Activated T-helper 2 cell treated with anti-CD3 and anti-CD28 coated beads, Interferon-gamma antibody, Interleukin-2, Interleukin-4, amounts not matched to agents 10 μg/mL and 5 μg/mL and 100 μg/mL, durations not matched to agents 14 hours and 24 hours and 36 hours (primary cell): Measurements from ENCODE around the gene MCHR2. TPM values are rescaled to one million over a fixed set of nuclear protein-coding genes. Genes with fewer than 3 reads are reported as not detected.

Source experiments
- DNase-seq: peaks from one replicate; pipeline ENCODE4 v3.0.0; 2021; ENCODE audit warnings: low spot score
- H3K27ac Mint-ChIP-seq: one replicate; pipeline ENCODE4 v1.8.0; 2021; ENCODE audit warnings: mixed read lengths
- H3K27me3 Mint-ChIP-seq: one replicate; pipeline ENCODE4 v1.8.0; 2021; ENCODE audit warnings: low read depth, mixed read lengths
- H3K36me3 Mint-ChIP-seq: one replicate; pipeline ENCODE4 v1.8.0; 2021; ENCODE audit warnings: low read depth, mixed read lengths
- H3K4me1 Mint-ChIP-seq: one replicate; pipeline ENCODE4 v1.8.0; 2021; ENCODE audit warnings: low read depth, mixed read lengths
- H3K4me3 Mint-ChIP-seq: one replicate; pipeline ENCODE4 v1.8.0; 2021; ENCODE audit warnings: low read depth, mild to moderate bottlenecking, moderate library complexity, mixed read lengths
- H3K9me3 Mint-ChIP-seq: one replicate; pipeline ENCODE4 v1.8.0; 2021; ENCODE audit warnings: mixed read lengths
- intact Hi-C: fragments of 100-400 bp; cut with micrococcal nuclease; formaldehyde crosslinking; loops from one replicate; pipeline ENCODE4 v1.15.1; 2023
- total RNA-seq: library from RNA; stranded (reverse); gene quantifications from 2 replicates; pipeline ENCODE4 v1.2.3, GENCODE V29; 2022

Gene MCHR2
- total RNA-seq, 1 donor from 2014 or later: not detected

GRCh38 chr6:99979953-99980352 is 14.1 kb downstream of the MCHR2 start:
- Mint-ChIP-seq H3K27me3 (no peaks in the 10 kb centered on the region), H3K9me3 (no peaks in the 10 kb centered on the region), H3K36me3 (no peaks in the 10 kb centered on the region), H3K4me3 (no peak overlapping the region), H3K27ac (no peak overlapping the region), H3K4me1 (no peaks in the 10 kb centered on the region)
- no peak for DNase-seq
- intact Hi-C loops: no loop called here

- Mint-ChIP-seq H3K27me3 (no peaks in the 10 kb centered on the region), H3K36me3 (no peaks in the 10 kb centered on the region), H3K4me3 (no peak overlapping the region), H3K4me1 (no peaks in the 10 kb centered on the region), H3K27ac (no peak overlapping the region), H3K9me3 (no peaks in the 10 kb centered on the region)
- intact Hi-C loops: no loop called here
- DNase-seq: no peak
Observed at GRCh38 chr6:99967052-99967451, 27.0 kb downstream of the MCHR2 start.

- Mint-ChIP-seq H3K27me3 (no peaks in the 10 kb centered on the region), H3K4me1 (no peaks in the 10 kb centered on the region), H3K36me3 (no peaks in the 10 kb centered on the region), H3K27ac (no peak overlapping the region), H3K4me3 (no peak overlapping the region), H3K9me3 (peaks cover 19% of the 10 kb centered on the region)
- intact Hi-C loops: no loop called here
- no peak for DNase-seq
Observed at GRCh38 chr6:99960027-99960426, 34.0 kb downstream of the MCHR2 start.

DNA sequence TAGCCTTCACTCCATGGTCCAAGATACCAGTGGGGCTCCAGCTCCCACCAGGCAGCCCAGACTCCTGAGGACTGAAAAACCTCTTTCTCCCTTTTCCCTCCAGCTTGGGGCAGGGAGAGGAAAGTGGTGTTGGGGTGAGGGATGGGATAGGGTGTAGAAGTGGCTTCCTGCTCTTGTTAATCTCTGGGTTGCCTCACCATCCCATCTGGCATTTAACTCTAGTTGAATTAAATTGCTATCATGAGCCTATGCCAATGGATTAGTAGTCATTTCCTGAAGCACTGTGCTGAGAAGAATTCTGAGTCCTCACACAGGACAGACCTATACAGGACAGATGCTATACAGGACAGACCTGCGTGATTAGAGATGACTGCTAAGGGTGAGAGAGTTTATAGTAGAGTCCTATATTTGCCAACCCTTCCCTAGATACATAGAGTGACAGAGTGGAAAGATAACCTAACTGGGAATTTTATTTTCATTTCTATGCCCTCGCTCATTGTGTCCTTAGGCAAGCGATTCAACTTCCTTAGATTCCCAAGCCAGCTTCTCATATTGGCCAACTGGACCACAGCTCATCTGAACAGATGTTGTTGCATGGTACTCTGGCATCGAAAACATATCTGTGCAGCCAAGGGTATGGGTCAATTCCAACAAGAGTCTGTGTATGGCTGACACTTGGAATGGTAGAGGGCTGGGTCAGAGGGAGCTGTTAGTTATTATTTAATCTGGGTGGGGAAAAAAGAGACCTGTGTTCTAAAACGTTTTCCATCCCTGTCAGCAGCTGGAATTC is 42.8 kb downstream of the MCHR2 start:
- no peaks in the 10 kb centered on the region for H3K4me1 Mint-ChIP-seq
- no peak for DNase-seq
- H3K36me3 Mint-ChIP-seq: no peaks in the 10 kb centered on the region
- intact Hi-C loops: no loop called here
- no peaks in the 10 kb centered on the region for H3K27me3 Mint-ChIP-seq
- H3K9me3 Mint-ChIP-seq: no peaks in the 10 kb centered on the region
- no peak overlapping the region for H3K4me3 Mint-ChIP-seq
- H3K27ac Mint-ChIP-seq: no peak overlapping the region

- H3K4me1 Mint-ChIP-seq: no peaks in the 10 kb centered on the region
- no peak overlapping the region for H3K4me3 Mint-ChIP-seq
- H3K27ac Mint-ChIP-seq: no peak overlapping the region
- H3K27me3 Mint-ChIP-seq: peaks cover 1% of the 10 kb centered on the region
- intact Hi-C loops: no loop called here
- H3K9me3 Mint-ChIP-seq: no peaks in the 10 kb centered on the region
- H3K36me3 Mint-ChIP-seq: no peaks in the 10 kb centered on the region
- no peak for DNase-seq
Observed at GRCh38 chr6:99946005-99946404, 48.0 kb downstream of the MCHR2 start.

- Mint-ChIP-seq H3K4me3 (no peak overlapping the region), H3K9me3 (no peaks in the 10 kb centered on the region)
- intact Hi-C loops: no loop called here
Observed at GRCh38 chr6:99943846-99944245, 50.2 kb downstream of the MCHR2 start.

DNA sequence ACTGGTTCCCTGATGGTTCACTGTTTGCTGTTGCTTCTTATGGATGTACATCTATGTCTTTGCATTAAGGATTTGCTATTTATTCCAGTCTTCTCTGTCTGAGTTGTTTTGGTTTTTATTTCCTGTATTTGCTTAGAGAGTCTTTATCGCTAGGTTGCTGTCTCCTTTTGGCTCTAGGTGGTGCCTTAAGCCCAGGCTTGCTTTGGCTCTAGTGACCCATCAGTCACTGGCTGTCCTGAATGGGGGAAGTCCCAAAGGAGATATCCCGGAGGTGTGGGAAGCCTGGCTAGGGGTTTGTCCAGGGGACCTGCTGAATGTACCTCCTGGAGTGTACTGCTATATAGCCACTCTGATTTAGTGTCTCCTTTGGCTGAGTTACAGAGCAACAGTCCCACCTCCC is 53.4 kb downstream of the MCHR2 start:
- intact Hi-C loops: no loop called here
- H3K27me3 Mint-ChIP-seq: peaks cover 1% of the 10 kb centered on the region
- H3K4me1 Mint-ChIP-seq: no peaks in the 10 kb centered on the region
- no peak for DNase-seq
- no peak overlapping the region for H3K27ac Mint-ChIP-seq
- H3K4me3 Mint-ChIP-seq: no peak overlapping the region
- no peaks in the 10 kb centered on the region for H3K9me3 Mint-ChIP-seq
- H3K36me3 Mint-ChIP-seq: no peaks in the 10 kb centered on the region

More at GRCh38 chr6:99943846-99944245, 50.2 kb downstream of the MCHR2 start:
- Mint-ChIP-seq H3K36me3 (no peaks in the 10 kb centered on the region), H3K4me1 (no peaks in the 10 kb centered on the region), H3K27me3 (peaks cover 1% of the 10 kb centered on the region), H3K27ac (no peak overlapping the region)
- DNase-seq: no peak

GRCh38 chr6:99933129-99933528 is 60.9 kb downstream of the MCHR2 start:
- no peaks in the 10 kb centered on the region for H3K9me3 Mint-ChIP-seq
- no peaks in the 10 kb centered on the region for H3K27me3 Mint-ChIP-seq
- no peaks in the 10 kb centered on the region for H3K36me3 Mint-ChIP-seq
- no peak for DNase-seq
- H3K4me3 Mint-ChIP-seq: no peak overlapping the region
- intact Hi-C loops: no loop called here
- H3K4me1 Mint-ChIP-seq: no peaks in the 10 kb centered on the region
- no peak overlapping the region for H3K27ac Mint-ChIP-seq

GRCh38 chr6:99912657-99913056 is 81.4 kb downstream of the MCHR2 start:
- H3K36me3 Mint-ChIP-seq: no peaks in the 10 kb centered on the region
- DNase-seq: no peak
- H3K4me3 Mint-ChIP-seq: no peak overlapping the region
- no peaks in the 10 kb centered on the region for H3K9me3 Mint-ChIP-seq
- H3K4me1 Mint-ChIP-seq: no peaks in the 10 kb centered on the region
- H3K27ac Mint-ChIP-seq: no peak overlapping the region
- intact Hi-C loops: no loop called here
- no peaks in the 10 kb centered on the region for H3K27me3 Mint-ChIP-seq

GRCh38 chr6:99905209-99906106 is 88.6 kb downstream of the MCHR2 start:
- H3K27ac Mint-ChIP-seq: no peak overlapping the region
- intact Hi-C loops: no loop called here
- H3K36me3 Mint-ChIP-seq: no peaks in the 10 kb centered on the region
- H3K4me3 Mint-ChIP-seq: no peak overlapping the region
- peaks cover 1% of the 10 kb centered on the region for H3K27me3 Mint-ChIP-seq
- no peaks in the 10 kb centered on the region for H3K4me1 Mint-ChIP-seq
- DNase-seq: no peak
- no peaks in the 10 kb centered on the region for H3K9me3 Mint-ChIP-seq

- no peaks in the 10 kb centered on the region for H3K36me3 Mint-ChIP-seq
- H3K9me3 Mint-ChIP-seq: no peaks in the 10 kb centered on the region
- intact Hi-C loops: no loop called here
- no peak for DNase-seq
- no peak overlapping the region for H3K4me3 Mint-ChIP-seq
- peaks cover 4% of the 10 kb centered on the region for H3K27me3 Mint-ChIP-seq
- H3K4me1 Mint-ChIP-seq: no peaks in the 10 kb centered on the region
- no peak overlapping the region for H3K27ac Mint-ChIP-seq
Observed at GRCh38 chr6:99901596-99902384, 92.2 kb downstream of the MCHR2 start.

DNA sequence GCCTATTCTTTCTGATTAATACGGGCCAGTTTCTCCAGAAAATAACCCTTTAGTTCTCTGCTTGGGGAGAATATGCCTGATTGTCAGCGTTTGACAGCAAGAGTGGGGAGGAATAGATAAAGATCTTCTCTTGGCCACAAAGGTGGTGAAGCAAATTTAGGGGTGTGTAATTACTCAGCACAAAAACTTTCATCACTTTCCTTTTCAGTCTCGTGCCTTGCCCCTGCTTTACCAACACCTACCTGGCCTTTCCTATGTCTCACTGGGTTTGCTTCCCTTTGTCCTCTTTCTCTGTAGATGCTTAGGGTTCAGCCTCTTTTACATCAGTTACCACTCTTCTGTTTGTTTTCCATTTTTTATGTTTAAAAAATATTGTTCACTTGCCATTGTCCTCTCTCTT is 99.2 kb downstream of the MCHR2 start:
- intact Hi-C loops: no loop called here
- Mint-ChIP-seq H3K27me3 (peaks cover 21% of the 10 kb centered on the region), H3K4me1 (no peaks in the 10 kb centered on the region), H3K4me3 (no peak overlapping the region), H3K9me3 (no peaks in the 10 kb centered on the region), H3K27ac (no peak overlapping the region), H3K36me3 (no peaks in the 10 kb centered on the region)
- no peak for DNase-seq
